Sigmoid colon (tissue), 4 donors: ENCODE data around the gene TATDN2.

Experiments
- CTCF ChIP-seq, 4 experiments: fragments of 450-650 bp in 3 of 4; fragments of 200-600 bp in 1 of 4; IDR thresholded peaks; one replicate each; pipeline ENCODE4 v1.5.1; 2016 to 2019; ENCODE audit warnings: antibody characterized with exemption in 4 of 4, mild to moderate bottlenecking in 3 of 4, moderate library complexity in 2 of 4
- POLR2A ChIP-seq, 2 donors: fragments of 450-650 bp; IDR thresholded peaks; one replicate each; pipeline ENCODE4 v1.6.1; 2016; ENCODE audit warnings: antibody characterized with exemption in 2 of 2, mild to moderate bottlenecking in 2 of 2, moderate library complexity in 2 of 2
- POLR2AphosphoS5 ChIP-seq, 4 donors: sonication (generic); formaldehyde crosslinking; IDR thresholded peaks; one replicate each; pipeline ENCODE4 v1.6.1; 2017; ENCODE audit warnings: antibody characterized with exemption in 4 of 4

DNA sequence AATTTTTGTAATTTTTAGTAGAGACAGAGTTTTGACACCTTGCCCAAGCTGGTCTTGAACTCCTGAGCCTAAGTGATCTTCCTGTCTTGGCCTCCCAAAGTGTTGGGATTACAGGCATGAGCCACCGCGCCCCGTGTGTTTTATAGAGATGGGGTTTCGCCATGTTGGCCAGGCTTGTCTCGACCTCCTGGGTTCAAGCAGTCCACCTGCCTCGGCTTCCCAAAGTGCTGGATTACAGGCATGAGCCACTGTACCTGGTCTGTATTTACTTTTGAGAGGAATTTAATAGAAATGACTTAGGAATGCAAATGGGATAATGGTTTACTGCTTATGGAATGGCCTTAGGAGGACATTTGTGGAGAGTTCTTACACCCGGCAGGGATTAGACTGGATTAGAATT is 10.8 kb downstream of the TATDN2 start:
- TF ChIP-seq CTCF (IDR thresholded peaks at IDR 0.05) (no peak), POLR2AphosphoS5 (IDR thresholded peaks at IDR 0.05) (no peak), POLR2A (IDR thresholded peaks at IDR 0.05) (no peak)
